Small intestine (tissue), 7 donors: ENCODE results near the gene ZNF398. TPM values are rescaled to one million over a fixed set of nuclear protein-coding genes. Genes with fewer than 3 reads are reported as not detected.

Experiments used
- DNase-seq, 2 donors: peaks; one replicate each; pipeline versions ENCODE4 v3.0.0 to v3.0.0-alpha.2; 2013
- FAIRE-seq: peaks from 2 replicates; lab custom pipeline; 2012; peaks lifted over from hg19 to GRCh38; lab: Jason Lieb, UNC
- H3K27ac ChIP-seq, 3 donors: one replicate each; pipeline ENCODE4 v1.5.1; 2013; ENCODE audit warnings: low read length in 2 of 3, mild to moderate bottlenecking in 2 of 3, control low read depth in 1 of 3, inconsistent platforms in 1 of 3, low read depth in 1 of 3, moderate library complexity in 1 of 3
- H3K27me3 ChIP-seq, 3 donors: one replicate each; pipeline ENCODE4 v1.6.1; 2013; ENCODE audit warnings: low read length in 3 of 3, inconsistent platforms in 1 of 3; ENCODE audit not compliant: control insufficient read depth in 3 of 3, insufficient read depth in 3 of 3
- H3K36me3 ChIP-seq, 3 donors: one replicate each; pipeline ENCODE4 v1.6.1; 2013; ENCODE audit warnings: low read length in 3 of 3, inconsistent platforms in 1 of 3, low read depth in 1 of 3, mild to moderate bottlenecking in 1 of 3, moderate library complexity in 1 of 3; ENCODE audit not compliant: control insufficient read depth in 3 of 3, insufficient read depth in 2 of 3
- H3K4me1 ChIP-seq, 3 donors: one replicate each; pipeline ENCODE4 v1.6.1; 2013; ENCODE audit warnings: low read length in 2 of 3, inconsistent platforms in 1 of 3, low read depth in 1 of 3, mild to moderate bottlenecking in 1 of 3, moderate library complexity in 1 of 3; ENCODE audit not compliant: control insufficient read depth in 3 of 3, insufficient read depth in 2 of 3
- H3K4me3 ChIP-seq, 3 donors: one replicate each; pipeline ENCODE4 v1.5.1; 2013; ENCODE audit warnings: low read length in 3 of 3, control low read depth in 1 of 3, inconsistent platforms in 1 of 3, low read depth in 1 of 3, mild to moderate bottlenecking in 1 of 3, moderate library complexity in 1 of 3
- H3K9me3 ChIP-seq, 2 donors: one replicate each; pipeline ENCODE4 v1.6.1; 2013; ENCODE audit warnings: low read depth in 1 of 2, low read length in 1 of 2; ENCODE audit not compliant: control insufficient read depth in 2 of 2, insufficient read depth in 1 of 2
- WGBS, 3 donors: extraction: QIAGEN DNeasy Blood & Tissue Kit; methylation state at CpG; one replicate each; pipeline ENCODE4 v1.1.7; 2013; 5-methylcytosine and 5-hydroxymethylcytosine counted together
- polyA plus RNA-seq, 4 donors: library from polyadenylated mRNA; stranded (reverse) in 3 of 4; unstranded in 1 of 4; fragments of 200-250 nt in 3 of 4; fragments of 120-200 nt in 1 of 4; gene quantifications; one replicate each; pipeline versions ENCODE4 v1.2.1 to v1.2.3, GENCODE V29; 2013
- donor health status: healthy with polysubstance abuse.
- donor health status: control.
- donor health status: control.
- donor health status: Bipolar disorder and iron deficiency.
- donor health status: healthy.

The ZNF398 gene
- polyA plus RNA-seq, 4 donors: 2.2 to 9.9 (median 3.2) TPM

DNA sequence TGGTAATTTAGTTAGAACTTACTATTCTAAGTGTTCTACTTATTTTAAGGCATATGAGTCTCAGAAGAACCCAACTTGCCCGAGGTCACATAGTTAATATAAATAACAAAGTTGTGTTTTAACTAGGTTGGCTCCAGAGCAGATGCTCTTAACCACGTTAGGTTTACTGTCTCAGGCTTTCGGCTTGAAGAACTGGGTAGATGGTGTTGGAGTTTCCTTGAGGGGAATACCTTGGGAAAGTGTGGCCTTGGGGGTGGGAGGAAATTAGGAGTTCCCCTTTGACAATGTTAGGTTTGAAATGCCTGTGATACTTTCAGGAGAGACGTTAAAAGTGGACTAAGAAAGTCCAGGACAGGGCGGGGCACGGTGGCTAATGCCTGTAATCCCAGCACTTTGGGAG is 9.6 kb downstream of the ZNF398 start:
- FAIRE-seq: no peak

DNA sequence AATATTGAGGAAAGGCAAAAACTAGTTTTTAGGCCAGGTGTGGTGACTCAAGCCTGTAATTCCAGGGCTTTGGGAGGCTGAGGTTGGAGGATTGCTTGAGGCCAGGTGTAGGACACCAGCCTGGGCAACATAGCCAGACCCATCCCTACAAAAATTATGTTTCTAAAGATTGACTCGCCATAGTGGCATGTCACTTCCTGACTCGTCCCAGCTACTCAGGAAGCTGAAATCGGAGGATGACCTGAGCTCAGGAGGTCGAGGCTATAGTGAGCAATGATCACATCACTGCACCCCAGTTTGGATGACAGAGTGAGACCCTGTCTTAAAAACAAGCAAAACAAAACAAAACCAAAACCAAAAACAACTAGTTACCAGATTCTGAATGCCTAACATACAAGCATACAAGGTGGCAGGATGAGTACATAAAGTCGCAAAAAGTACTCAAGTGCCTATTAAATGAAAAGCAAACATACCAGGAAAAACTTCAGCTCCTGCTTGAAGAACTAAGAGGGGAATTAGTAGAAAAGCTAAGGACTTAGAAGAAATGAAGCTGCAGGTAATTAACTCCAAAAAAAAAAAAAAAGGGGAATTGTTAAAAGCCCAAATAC is 14.1 kb downstream of the ZNF398 start:
- WGBS, 3 donors: 75 to 83% (median 79%) methylated on average over 5 of the region's 5 CpGs
- H3K4me3 ChIP-seq: no peak overlapping the region
- H3K4me1 ChIP-seq: no peaks in the 10 kb centered on the region
- no peak overlapping the region for H3K27ac ChIP-seq
- H3K27me3 ChIP-seq: no peaks in the 10 kb centered on the region
- peaks cover 4 to 43% (median 18%) of the 10 kb centered on the region in 3 donors for H3K36me3 ChIP-seq
- no peak for FAIRE-seq
- no peak for DNase-seq
- no peaks in the 10 kb centered on the region for H3K9me3 ChIP-seq

More for the DNA sequence above, 9.6 kb downstream of the ZNF398 start:
- 86 to 90% (median 87%) methylated on average over 6 of the region's 6 CpGs for WGBS, 3 donors
- H3K9me3 ChIP-seq: no peaks in the 10 kb centered on the region
- no peaks in the 10 kb centered on the region for H3K27me3 ChIP-seq
- no peaks in the 10 kb centered on the region for H3K4me1 ChIP-seq
- H3K36me3 ChIP-seq: peaks cover 6 to 53% (median 15%) of the 10 kb centered on the region in 3 donors
- H3K27ac ChIP-seq: no peak overlapping the region
- DNase-seq: no peak
- H3K4me3 ChIP-seq: no peak overlapping the region

DNA sequence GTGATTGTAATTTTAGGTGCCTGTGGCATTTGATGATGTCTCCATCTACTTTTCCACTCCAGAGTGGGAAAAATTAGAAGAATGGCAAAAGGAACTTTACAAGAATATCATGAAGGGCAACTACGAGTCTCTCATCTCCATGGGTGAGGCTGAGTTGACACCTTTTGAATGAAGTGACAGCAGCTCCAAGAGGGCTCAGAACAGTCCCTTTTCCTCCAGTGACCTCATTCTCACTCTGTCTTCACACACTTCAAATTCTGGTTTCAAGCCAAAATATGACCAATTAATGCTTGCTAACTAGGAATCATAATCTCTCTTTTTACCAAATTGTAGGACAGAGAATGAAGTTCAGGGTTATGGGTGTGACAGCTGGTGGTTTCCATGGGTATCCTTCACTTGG is 18.9 kb downstream of the ZNF398 start:
- Histone ChIP-seq H3K9me3 (no peaks in the 10 kb centered on the region), H3K4me3 (no peak overlapping the region), H3K27me3 (no peaks in the 10 kb centered on the region), H3K27ac (no peak overlapping the region), H3K4me1 (no peaks in the 10 kb centered on the region), H3K36me3 (peaks cover 16 to 42% (median 25%) of the 10 kb centered on the region in 3 donors)
- no peak for DNase-seq
- 78 to 81% (median 78%) methylated on average over 1 of the region's 1 CpG for WGBS, 3 donors
- no peak for FAIRE-seq

- DNase-seq: no peak
- H3K4me1 ChIP-seq: no peaks in the 10 kb centered on the region
- no peaks in the 10 kb centered on the region for H3K27me3 ChIP-seq
- no peak overlapping the region for H3K27ac ChIP-seq
- H3K4me3 ChIP-seq: no peak overlapping the region
- peaks cover 16 to 46% (median 23%) of the 10 kb centered on the region in 3 donors for H3K36me3 ChIP-seq
- FAIRE-seq: no peak
- no peaks in the 10 kb centered on the region for H3K9me3 ChIP-seq
Measured at GRCh38 chr7:149166630-149167352, 19.5 kb downstream of the ZNF398 start.

DNA sequence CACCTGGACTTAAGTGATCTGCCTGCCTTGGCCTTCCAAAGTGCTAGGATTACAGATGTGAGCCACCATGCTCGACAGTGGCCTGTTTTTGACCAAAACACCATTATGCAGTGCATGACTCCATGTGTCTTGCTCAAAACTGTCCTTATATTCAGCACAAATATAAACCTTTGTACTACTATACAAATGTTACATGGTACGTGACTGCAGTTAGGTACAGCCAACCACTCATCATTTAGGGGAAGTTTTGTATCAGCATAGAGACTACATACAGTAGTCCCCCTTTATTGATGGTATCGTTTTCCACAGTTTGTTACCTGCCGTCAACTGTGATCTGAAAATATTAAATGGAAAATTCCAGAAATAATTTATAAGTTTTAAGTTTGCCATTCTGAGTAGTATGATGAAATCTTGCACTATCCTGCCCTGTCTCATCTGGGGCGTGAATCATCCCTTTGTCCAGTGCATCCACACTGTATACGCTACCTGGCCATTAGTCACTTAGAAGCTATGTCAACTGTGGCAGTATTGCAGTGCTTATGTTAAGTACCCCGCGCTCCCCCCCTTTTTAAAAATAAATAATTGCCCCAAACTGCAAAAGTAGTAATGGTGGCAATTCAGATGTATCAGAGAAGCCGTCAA is 24.8 kb downstream of the ZNF398 start:
- FAIRE-seq (no peak), DNase-seq (no peak)
- Histone ChIP-seq H3K27ac (no peak overlapping the region), H3K9me3 (no peaks in the 10 kb centered on the region), H3K4me1 (no peaks in the 10 kb centered on the region), H3K36me3 (peaks cover 9 to 50% (median 25%) of the 10 kb centered on the region in 3 donors), H3K4me3 (no peak overlapping the region), H3K27me3 (no peaks in the 10 kb centered on the region)
- 83 to 91% (median 88%) methylated on average over 9 of the region's 9 CpGs for WGBS, 3 donors

- Histone ChIP-seq H3K27me3 (no peaks in the 10 kb centered on the region), H3K27ac (no peak overlapping the region), H3K9me3 (no peaks in the 10 kb centered on the region), H3K36me3 (peaks cover 8 to 52% (median 22%) of the 10 kb centered on the region in 3 donors), H3K4me1 (no peaks in the 10 kb centered on the region), H3K4me3 (no peak overlapping the region)
- DNase-seq (no peak), FAIRE-seq (no peak)
- WGBS, 3 donors: 93 to 100% (median 94%) methylated on average over 1 of the region's 1 CpG
Measured at GRCh38 chr7:149172534-149172920, 25.3 kb downstream of the ZNF398 start.

- DNase-seq (no peak), FAIRE-seq (no peak)
- peaks cover 9 to 51% (median 16%) of the 10 kb centered on the region in 3 donors for H3K36me3 ChIP-seq
- no peaks in the 10 kb centered on the region for H3K27me3 ChIP-seq
- H3K27ac ChIP-seq: no peak overlapping the region
- H3K4me1 ChIP-seq: no peaks in the 10 kb centered on the region
- no peak overlapping the region for H3K4me3 ChIP-seq
- 88 to 95% (median 93%) methylated on average over 2 of the region's 2 CpGs for WGBS, 3 donors
- no peaks in the 10 kb centered on the region for H3K9me3 ChIP-seq
Measured at GRCh38 chr7:149175150-149175549, 27.9 kb downstream of the ZNF398 start.

GRCh38 chr7:149179241-149179640 is 32.0 kb downstream of the ZNF398 start:
- Histone ChIP-seq H3K4me1 (no peaks in the 10 kb centered on the region), H3K4me3 (no peak overlapping the region), H3K9me3 (no peaks in the 10 kb centered on the region), H3K27ac (no peak overlapping the region), H3K27me3 (no peaks in the 10 kb centered on the region), H3K36me3 (peaks cover 15 to 35% (median 15%) of the 10 kb centered on the region in 3 donors)
- 97 to 98% (median 98%) methylated on average over 19 of the region's 19 CpGs for WGBS, 3 donors
- no peak for DNase-seq
- no peak for FAIRE-seq
